LNCAP (cell line): ENCODE data around the gene SBK3.

Experiments
- CTCF ChIP-seq: fragments of 450-650 bp; IDR thresholded peaks from 2 replicates; pipeline ENCODE4 v1.5.1; 2017; ENCODE audit warnings: mild to moderate bottlenecking

The SBK3 gene

GRCh38 chr19:55503502-55504251 is 41.7 kb downstream of the SBK3 start:
- TF ChIP-seq CTCF = peak; percentile 89

- no peak for TF ChIP-seq CTCF
Measured at GRCh38 chr19:55503157-55503501, 42.2 kb downstream of the SBK3 start.

- TF ChIP-seq CTCF = no peak
Measured at GRCh38 chr19:55502197-55502952, 43.0 kb downstream of the SBK3 start.

- TF ChIP-seq CTCF = no peak
Measured at GRCh38 chr19:55500368-55500952, 44.9 kb downstream of the SBK3 start.

- no peak for TF ChIP-seq CTCF
Measured at GRCh38 chr19:55498246-55498840, 47.0 kb downstream of the SBK3 start.

- no peak for TF ChIP-seq CTCF
Measured at GRCh38 chr19:55497763-55498162, 47.6 kb downstream of the SBK3 start.

GRCh38 chr19:55495646-55496349 is 49.5 kb downstream of the SBK3 start:
- TF ChIP-seq CTCF = no peak
